CD1c-positive myeloid dendritic cell (primary cell): ENCODE measurements around the gene MYMK.
A peak's percentile ranks its signal among the peaks of the same experiment; 100 is the strongest.

Experiments
- DNase-seq: peaks from one replicate; pipeline ENCODE4 v3.0.0-alpha.2; 2016; ENCODE audit errors: extremely low spot score

Gene MYMK

DNA sequence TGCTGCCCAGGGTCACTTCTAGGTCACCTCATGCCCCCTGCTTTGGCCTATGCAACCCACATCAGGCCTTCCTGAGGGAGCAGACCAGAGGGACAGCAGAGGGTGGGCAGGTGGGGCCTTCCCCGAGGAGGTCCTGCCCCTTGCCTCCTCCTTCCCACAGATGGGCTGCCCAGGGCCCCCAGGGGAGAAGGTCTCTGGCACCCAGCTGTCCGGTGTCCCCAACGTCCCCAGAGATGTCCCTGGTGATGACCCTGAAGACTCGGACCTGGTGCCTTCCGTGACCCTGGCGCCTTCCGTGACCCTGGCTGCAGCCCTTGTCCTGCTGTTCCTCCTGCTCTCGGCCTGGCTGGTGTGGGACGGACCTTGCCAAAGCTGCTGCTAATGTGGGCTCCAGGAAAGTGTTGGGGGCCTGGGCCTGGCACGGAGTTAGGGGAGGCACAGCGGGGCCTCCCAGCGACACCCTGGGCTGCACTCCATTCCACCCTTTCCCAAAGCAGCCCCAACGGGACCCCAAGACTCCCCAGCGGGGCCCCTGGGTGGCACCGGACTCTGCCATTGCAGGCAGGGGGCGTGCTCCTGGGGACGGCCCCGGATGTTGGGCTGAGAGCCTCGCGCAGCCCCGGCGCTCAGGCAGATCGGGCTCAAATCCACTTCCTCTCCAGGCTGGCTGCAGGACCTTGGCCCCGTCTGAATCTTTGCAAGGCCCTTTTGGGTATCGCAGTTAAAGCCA lies 39.1 kb downstream of the MYMK start:
- DNase-seq, result peak; percentile 27

DNA sequence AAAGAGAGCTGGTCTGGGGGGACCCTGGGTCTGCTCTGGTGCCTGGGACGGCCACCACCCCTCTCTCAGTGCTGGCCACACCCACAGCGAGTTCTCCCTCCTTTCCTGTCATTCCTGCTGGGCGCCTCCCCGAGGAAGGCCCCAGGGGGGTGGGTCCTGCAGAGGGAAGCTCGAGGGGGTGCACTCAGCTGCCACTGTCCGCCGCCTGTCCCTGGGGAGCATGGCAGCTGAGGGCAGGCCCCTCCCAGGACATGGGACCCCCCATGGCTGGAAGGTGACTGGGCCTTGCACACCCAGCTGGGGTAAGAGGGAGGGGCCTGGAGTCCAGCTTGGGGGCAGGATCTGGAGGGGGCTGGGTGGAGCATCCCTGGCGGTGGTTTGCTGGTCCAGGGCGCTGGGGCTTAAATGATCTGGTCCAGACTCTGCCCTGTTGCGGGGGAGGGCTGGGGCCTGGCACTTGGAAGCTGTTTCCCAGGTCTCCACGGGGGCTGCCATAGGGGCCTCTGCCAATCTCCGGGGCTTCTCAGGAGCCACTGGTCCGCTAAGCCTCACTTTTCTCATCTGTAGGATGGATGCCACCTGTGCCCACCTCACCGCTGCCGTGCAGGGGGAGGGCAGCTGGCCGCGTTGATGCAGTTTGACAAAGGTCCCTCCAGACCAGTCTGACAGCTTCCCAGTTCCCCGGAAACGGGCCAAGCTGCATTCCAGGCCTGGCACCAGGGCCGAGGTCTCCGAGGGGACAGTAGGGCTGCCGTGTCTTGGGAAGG lies 39.9 kb downstream of the MYMK start:
- no peak for DNase-seq

DNA sequence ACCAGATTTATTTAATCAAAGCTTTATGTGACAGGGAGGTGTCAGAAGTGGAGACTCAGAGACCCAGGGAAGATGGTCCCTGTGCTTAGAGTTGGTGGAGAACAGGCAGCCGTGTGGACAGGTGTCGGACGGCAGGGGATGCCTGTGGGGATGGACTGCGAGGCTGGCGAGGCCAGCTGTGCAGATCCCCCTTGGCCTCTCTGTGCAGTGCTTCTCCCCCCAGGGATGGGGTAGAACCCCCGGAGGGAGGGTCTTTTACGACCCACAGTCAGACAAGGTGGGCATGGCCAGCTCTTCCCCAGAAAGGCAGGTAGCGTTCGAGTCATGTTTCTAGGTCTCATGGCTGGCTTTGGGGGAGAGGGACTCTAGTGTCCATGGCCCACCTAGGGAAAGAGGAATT lies 41.1 kb downstream of the MYMK start:
- no peak for DNase-seq

DNA sequence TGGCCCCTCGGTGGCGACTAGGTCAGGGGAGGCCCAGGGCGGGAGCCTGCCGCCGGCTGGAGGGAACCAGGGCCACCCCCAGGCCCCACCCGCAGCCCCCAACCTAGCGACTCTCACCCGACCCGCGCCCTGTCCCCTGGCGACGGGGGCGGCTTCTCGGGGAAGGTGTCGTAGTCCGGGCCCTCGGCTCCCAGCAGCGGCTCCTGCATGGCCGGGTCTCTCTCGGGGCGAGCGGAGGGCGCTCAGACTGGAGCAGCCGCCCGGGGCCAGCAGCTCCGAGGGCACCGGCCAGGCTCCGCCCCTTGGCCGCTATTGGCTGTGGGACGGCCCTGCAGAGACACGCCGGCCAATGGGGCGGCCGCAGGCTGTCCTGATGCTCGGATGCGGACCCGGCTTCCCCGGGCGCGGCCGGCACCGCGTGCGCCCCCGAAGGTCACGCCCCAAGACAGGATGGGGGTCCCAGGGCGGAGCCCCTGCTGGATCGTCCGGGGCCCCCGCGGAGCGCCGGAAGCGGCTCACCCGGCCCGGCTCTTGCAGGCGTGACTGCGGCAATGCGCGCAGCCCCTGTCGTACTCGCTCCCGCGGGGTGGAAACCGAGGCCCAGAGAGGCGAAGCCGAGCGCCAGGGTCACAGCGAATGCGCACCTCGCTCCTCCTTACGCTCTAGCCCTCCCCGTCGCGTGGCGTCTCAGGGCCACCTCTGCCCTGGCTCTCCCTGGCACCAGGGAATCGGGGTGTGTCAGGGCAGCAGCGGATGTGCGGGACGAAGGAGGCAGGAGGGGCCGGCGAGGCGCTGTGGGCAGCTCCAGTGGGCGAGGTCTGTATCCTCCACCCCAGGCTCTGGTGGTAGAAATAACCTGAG lies 45.7 kb downstream of the MYMK start, which contains the start of gene SLC2A6:
Gene SLC2A6, minus strand, starts transcription at position 249 of the 861 bp plus-strand sequence. Its CDS starts 40 bp downstream, at position 209.
- peak; percentile 90 for DNase-seq

DNA sequence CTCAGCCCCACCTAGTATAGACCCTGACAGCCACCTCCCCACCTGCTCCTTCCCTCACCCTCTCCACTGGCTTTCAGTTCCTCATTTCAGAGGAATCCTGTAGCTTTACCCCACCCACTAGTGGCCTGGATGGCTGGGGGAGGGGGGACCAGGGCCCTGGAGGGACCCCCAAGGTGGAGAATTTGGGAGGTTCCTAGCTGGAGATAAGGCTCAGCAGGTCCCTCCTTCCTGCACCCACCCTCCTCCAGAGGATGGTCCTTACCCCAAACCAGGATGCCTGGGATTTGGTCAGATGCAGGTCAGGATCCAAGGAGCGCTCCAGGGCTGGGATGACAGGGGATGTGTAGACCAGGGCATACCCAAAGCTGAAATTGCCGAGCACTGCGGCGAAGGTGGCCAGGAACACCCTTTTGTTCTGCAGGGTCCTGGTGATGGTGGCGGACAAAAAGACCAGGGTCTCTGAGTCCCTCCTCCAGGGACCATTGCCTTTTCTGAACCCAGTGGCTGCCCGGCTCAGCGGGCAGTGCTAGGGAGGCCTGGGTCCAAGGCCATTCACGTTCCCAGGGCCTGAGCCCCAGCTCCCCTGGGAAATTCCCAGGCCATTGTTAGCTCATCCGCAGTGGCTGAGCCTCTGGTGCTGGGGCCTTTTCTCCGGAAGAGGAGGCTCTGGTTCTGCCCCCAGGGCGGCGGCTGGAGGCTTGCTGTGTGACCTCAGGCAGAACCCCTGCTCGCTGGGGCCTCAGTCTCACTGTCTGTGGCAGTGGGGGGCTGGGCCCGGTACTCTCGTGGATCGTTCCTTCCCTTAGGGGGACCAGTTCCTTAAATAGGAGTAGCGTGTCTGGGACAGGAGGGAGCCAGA lies 46.5 kb downstream of the MYMK start:
- peak; percentile 32 for DNase-seq

DNA sequence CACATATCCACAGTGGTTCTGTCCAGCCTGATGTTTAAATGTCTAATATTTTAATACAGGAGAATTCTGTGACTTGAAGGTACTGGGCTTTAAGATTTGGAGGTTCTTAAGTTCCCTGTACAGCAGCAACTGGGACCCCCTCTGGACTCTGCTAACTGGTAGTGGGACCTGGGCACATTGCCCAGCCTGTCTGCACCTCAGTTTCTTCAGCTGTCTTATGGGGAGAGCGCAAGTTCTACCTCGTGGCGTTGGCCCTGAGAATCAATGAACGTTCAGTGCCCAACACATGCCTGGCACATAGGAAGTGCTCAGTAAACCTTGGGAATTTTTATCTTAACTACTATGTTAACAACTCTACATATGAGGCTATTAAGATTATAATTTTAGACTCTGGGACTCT lies 47.3 kb downstream of the MYMK start:
- no peak for DNase-seq

DNA sequence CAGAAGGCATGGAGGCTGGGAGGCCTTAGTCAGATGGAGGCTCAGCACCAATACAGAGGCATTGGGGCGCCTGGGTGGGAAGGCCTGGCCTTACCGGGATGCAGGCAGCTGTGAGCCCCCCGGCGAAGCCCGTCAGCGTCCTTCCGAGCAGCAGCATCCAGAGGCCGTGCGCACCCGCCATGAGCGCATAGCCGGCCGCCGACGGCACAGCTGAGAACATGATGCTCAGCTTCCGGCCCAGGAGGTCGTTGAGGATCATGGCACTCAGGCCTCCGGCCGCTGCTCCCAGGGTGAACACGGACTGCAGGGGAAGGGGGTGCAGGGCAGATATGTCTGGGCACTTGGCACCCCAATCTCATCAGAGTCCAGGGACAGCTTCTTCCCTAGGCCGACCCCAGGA lies 47.8 kb downstream of the MYMK start:
- DNase-seq, result no peak

DNA sequence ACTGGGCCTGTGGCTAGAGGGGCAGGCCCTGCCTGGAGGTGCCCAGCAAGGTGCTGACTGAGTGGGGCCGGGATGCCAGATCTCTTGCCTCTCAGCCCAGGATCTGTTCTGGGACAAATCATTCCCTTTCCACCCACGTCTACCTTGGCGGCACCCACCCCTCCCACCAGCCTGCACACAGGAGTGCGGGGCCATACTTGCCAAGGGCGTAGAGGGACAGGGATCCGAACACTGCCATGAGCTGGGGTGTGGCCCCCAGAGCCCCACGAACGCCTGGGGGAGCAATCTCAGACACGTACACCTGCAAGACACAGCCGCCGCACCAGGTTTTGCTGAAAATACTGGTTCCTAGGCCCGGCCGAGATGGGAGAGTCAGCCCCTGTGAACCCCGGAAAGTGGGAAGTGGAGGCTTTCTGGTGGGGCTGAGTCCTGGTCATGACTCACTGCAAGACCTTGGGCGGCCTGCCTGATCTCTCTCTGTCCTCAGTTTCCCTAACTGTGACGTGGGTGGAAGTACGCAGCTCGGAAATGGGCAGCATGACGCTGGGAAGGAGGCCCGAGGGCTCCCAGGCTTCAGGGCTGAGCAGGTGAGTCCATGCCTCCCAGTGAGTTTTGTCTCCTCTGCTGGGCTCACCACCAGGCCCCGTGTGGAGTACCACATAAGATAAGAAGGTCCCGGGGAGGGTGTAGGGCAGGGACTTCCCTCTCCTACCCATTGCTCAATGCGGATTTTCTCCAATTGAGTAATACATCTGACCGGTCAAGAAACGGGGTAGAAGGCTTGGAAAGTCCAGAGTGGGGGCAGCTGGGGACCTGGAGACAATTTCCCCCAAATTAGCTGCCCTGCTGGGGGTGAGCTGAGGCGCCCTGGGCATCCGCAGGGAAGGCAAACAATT lies 48.5 kb downstream of the MYMK start:
- peak; percentile 76 for DNase-seq

DNA sequence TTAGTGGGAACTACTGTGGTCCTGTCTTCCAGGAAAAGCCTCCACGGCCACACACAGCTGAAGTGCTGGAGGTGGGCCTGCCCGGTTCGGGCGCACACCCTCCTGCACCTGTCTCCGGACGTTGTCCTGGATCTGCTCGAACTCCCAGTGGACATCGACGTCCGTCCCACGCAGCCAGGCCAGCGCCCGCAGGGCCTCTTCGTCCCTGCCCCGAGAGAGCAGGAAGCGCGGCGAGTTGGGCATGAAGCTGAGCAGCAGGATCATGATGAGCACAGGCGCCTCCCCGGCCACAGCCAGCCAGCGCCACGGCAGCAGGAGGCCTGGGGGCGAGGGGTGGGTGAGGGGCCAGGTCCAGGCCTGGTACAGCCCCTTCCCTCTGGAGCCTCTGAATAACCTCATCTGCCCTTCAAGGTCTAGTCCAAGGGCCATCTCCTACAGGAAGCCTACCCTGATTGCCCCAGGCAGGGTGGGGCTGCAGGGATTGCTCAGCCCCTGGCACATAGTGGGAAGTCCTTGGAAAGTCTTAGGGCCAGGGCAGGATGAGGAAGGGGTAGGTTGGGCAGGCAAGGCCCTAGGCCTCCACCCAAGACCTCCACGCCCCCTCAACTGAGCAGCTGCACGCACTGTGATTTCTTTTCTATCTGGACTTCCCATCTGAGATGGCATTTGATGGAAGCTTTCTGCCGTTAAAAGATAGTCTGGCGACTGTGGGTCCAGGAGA lies 49.3 kb downstream of the MYMK start:
- DNase-seq, result peak; percentile 51

DNA sequence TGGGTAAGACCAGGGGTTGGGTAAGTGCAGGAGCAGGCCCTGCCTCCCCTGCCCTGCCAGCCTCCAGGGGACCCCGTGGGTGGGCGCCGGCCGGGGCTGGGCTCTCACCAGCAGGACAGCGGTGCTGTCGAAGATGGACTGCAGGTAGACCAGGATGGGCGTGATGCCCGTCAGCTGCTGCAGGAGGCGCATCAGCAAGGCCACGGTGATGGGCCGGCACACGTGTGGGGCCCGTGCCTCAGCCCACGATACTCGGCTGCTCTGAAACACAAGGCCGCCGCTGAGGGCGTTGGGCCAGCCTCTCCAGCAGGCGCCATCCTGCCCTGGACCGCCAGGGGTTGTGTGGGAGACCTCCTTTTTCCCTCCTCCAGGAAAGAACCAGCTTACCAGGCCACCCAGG lies 49.9 kb downstream of the MYMK start:
- DNase-seq, result no peak

DNA sequence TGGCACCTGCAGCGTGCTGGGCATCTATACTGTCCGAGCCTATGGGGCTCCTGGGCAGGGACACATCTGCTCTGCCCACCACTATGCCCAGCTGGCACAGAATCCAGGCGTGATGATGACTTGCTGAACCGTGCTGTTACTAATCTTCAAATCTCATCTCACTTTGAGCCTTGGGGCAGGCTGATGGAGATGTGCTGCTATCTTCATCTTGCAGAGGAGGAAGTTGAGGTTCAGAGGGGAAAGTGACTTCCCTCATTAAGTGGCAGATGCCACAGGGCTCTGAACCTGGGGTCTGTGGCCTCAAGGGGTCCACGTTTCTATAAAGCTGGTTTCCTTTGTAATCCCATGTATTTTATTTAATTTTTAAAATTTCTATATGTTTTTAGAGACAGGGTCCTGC lies 50.5 kb downstream of the MYMK start:
- peak; percentile 16 for DNase-seq

DNA sequence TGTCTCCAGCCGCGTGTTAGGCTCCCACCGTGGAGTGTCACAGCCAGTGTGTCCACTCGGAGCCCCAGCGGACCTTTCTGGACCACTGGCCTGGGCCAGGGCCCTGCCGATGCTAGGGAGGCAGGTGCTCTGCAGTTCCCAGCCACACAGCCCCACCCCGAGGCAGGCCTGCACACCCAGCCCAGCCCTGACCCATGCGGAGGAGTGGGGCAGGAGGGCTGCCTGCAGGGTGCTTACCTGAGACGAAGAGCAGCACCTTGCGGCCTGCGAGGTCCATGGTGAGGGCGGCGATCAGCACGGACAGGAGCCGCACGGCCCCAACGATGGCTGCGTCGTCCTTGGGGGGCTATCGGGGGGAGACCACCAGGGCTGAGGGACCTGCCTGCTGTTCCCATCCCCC lies 51.0 kb downstream of the MYMK start:
- DNase-seq, result no peak

DNA sequence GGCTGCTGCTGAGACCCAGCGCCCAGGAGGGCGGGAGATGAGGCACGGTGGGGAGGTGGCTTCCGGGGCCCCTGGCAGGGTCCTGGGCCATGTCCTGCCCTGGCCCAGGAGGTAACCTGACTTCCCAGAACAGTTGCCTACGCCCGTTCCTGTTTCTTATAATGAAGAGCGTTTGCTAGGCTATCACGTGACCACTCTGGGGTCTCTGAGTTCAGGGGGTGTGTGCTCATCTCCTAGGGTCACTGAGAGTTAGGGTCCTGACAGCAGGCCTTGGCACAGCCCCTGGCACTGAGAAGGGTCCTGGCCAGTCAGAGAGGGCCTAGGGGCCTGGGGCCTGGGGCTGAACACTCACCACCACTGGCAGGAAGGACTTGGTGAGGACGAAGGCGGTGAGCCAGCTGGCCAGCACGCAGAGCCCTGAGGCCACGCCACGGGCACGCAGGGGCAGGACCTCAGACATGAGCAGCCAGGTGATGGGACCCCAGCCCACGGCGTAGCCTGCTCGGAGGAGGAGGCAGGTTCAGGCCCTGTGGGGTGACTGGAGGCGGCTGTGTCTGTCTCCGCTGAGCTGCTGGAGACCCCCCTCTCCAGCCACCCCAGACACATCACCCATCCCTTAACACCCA lies 51.9 kb downstream of the MYMK start:
- no peak for DNase-seq

DNA sequence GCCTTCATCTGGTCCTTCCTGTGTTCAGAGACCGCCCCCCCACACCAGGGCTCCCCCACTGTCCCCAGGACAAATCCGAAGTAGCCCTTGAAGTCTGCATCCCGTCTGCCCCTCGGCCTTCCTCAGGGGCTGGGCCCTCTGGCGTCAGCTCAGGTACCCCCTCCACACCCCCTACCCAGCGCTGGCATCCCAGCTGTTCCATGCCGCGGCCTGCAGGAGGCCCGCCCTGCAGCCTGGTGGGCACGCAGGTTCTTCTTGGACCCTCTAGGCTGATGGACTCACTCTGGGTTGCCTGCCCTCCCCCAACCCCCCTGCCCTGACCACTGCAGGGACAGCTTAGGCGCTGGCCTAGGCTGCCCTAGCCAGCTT lies 52.5 kb downstream of the MYMK start:
- DNase-seq, result no peak

DNA sequence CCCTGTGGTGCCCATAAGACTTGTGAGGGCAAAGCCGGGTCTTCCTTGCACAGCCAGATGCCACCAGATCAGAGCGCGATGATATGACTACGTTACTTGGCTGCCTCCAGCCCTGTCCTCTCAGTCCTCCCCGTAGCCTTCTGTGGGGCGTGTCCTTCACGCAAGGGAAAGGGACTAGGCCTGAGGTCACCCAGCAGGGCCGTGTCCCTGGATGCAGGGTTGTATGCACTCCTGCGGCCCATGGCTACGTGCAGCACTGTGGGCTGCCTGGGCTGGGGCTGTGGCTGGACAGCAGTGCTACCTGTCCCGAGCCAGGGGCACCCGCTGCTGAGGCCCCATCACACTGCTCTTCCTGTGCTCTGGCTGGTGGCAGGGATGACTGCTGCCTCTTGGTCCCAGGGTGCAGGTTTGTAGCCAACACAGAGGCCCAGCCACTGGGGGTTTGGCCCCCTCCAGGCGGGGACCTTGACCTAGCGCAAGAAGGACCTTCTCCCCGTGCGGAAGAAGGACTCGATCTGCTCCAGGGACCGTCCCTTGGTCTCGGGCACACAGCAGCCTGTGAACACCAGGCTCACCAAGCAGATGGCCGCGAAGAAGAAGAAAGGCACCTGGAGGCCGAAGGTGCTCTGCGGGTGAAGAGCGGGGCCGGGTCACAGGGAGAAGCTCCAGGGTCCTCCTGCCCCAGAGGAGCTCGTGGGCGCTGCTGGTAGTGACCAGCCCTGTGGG lies 53.0 kb downstream of the MYMK start:
- DNase-seq, result no peak

DNA sequence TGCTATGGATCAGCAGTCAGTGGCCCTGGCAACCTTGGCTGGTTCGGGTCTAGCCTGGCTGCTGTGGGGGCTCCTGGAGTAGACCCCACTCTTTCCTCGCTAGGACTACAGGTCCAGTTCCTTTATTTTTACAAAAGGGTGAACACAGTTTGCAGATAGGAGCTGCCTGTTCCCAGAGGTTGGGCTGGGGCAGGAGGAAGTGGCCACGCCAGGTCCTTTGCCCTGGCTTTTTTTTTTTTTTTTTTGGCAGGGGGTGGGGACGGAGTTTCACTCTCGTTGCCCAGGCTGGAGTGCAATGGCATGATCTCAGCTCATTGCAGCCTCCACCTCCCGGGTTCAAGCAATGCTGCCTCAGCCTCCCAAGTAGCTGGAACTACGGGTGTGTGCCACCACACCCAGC lies 53.8 kb downstream of the MYMK start:
- peak; percentile 40 for DNase-seq

DNA sequence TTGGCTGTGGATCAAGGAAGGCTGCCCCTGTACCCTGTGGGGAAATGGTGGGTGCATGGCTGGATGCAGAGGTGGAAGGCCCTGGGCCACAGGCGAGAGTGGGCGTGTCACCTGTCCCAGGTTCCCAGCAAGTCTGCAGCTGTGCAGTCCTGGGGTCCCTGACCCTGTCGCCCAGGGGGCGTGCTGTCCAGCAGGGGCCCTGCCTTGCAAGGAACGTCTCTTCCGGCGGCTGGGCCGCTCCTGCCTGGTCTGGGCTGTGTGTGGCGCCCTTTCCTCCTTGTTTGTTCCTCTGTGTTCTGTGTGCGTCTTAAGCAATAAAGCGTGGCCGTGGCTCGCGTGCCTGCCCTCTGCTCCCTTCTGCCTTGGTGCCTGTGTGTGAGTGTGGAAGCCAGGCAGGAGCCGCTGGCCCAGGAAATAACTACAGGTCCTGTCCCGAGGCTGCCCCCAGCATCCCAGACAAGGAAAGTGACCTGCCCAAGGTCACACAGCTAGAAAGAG lies 54.3 kb downstream of the MYMK start:
- DNase-seq, result peak; percentile 35

DNA sequence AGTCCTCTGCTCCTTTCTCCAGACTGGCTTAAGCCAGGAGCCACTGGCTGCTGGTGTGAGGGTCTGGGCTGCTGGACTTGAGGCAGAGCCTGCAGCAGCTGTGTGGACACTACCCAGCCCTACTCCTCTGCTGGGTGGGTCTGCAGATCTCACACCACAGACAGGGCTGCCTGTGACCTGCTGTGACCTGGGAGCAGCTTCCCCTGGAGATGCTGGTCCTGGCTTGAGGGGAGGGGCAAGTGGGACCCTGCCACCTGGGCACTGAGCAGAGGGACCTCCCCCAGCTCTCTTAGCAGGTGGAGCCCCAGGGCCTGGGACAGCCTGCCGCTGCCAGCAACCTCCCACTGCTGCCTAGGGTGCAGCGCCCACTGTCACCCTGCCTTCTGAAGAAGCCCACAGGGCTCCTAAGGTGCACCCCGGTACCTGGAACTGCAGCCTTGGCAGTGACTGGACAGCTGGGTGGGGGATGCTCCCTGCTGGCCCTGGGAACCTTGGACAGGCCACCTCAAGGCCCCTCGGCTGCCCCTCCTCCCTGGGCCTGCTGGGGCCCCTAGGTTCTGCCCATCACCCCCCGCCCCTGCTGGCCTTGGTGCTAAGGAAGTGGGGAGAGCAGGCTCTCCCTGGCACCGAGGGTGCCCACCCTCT lies 55.9 kb downstream of the MYMK start:
- no peak for DNase-seq
